Stimulated activated CD4-positive, alpha-beta T cell treated with anti-CD3 and anti-CD28 coated beads, Interleukin-1b, Interleukin-23, amount 100 ng/mL, for 1 hour (primary cell): ENCODE data around the gene ACTN3.
"Not testable (repeated sequence)": the region's sequence is repeated elsewhere in the genome, so short reads cannot be mapped to it uniquely, and the experiment has no call there.

Source experiments
- DNase-seq, 2 donors: peaks; one replicate each; pipeline ENCODE4 v3.0.0-alpha.2; 2020; ENCODE audit warnings: low read depth in 2 of 2

ACTN3 gene

DNA sequence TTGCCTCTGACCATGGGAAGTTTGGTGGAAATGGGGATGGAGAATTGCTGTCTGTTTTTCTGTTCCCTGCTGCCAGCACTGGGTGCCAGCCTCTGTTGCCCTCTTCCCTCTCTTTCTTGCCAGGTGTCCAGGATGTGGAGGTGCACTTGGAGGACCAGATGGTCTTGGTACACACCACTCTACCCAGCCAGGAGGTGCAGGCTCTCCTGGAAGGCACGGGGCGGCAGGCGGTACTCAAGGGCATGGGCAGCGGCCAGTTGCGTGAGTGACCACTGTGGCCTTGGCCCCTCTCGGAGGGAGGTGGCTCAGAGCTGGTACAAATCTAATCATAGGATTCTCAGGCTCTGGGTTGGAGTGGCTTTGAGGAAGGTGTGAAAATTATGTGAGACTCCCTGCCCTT, 52.3 kb downstream of the ACTN3 start:
- DNase-seq, result no peak

DNA sequence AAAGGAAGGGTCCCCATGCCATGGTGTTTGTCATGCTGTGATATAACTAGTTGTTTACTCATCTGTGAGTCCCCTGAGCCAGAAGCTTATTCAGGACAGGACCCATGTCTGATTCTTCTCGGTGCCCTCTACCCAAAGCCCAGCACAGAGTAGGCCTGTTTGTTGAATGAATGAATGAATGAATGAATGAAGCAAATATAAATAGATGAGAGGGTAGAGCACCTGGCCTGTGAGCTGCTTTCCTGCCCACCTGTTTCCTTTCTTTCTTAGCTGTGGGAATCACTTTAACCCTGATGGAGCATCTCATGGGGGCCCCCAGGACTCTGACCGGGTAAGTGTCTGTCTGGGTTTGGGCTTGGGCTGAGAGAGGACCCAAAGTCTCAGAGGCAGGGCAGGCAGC, 53.5 kb downstream of the ACTN3 start:
- DNase-seq, result no peak

DNA sequence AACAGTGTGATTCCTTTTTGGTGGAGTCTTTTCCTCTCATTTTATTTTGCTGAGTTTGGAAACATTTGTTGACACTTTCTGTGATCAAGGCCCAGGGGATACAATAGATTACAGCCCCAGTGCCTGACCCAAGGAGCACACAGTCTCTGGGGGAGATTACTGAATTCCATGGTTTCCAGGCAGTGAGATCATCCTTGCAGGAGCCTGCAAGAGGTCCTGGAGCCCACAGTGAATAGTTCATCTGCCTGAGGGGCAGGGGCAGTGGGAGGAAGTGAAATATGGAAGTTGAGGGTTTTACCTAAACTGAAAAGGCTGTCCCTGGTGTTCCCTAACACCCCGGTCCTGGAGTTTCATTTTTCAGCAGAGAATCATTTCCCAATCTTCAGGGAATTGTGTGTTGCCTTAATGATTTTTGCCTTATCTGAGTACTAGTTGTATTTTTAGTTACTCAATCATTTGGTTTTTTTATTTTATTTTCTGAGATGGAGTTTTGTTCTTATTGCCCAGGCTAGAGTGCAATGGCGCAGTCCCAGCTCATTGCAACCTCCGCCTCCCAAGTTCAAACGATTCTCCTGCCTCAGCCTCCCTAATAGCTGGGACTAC, 54.0 kb downstream of the ACTN3 start:
- no peak for DNase-seq

DNA sequence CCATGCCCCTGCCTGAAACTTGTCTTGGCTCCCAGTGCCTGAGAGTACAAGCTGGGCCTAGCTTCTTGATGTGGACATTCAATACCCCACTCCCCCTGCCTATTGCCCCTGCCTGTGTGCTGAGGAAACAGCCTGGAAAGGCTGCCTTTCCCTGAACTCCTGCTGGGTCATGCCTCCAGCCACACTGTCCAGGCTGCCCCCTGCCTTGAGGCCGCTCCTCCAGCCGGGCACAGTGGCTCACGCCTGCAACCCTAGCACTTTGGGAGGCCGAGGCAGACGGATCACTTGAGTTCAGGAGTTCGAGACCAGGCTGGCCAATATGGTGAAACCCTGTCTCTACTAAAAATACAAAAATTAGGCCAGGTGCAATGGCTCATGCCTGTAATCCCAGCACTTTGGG, 56.4 kb downstream of the ACTN3 start:
- no peak for DNase-seq

GRCh38 chr11:66604155-66604554, 57.5 kb downstream of the ACTN3 start:
- no peak for DNase-seq

DNA sequence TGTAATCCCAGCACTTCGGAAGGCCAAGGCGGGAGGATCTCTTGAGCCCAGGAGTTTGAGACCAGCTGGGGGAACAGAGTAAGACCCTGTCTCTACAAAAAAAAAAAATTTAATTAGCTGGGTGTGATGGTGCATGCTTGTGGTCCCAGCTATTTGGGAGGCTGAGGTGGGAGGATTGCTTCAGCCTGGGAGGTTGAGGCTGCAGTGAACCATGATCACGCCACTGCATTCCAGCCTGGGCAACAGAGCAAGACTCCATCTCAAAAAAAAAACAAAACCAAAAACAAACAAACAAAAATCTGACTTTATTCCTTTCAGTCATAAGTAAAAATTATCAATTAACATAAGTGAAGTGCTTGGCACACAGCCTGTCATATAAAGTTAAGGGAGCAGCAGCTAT, 59.9 kb downstream of the ACTN3 start:
- DNase-seq, result not testable (repeated sequence)

DNA sequence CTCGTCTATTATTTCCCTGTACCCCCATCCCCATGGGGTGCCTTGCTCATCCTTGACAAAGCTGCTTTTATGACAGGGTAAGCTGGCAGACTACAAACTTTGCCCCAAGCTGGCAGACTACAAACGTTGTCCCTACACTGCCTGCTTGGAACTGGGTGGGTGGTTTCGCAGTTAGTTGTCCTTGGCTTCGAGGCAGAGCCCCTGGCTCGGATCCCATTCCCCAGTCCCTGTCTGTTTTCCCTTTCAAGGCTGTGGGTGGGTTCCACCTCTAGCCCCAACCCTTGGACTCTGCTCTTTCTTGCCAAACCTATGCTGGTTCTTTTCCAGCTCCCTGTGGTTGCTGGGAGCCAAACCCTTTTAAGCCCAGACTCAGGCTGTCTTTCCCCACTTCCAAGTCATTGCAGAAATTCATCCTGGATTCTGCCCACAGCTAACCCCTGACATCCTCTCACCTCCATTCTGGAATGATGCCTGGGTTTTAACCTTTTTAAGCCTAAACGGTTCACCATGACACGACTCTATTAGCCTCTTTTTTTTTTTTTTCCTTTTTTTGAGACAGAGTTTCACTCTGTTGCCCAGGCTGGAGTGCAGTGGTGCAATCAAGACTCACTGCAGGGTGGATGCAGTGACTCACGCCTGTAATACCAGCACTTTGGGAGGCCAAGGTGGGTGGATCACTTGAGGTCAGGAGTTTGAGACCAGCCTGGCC, 60.6 kb downstream of the ACTN3 start:
- DNase-seq, result no peak

- DNase-seq, result no peak
Measured at GRCh38 chr11:66609721-66610617, 63.3 kb downstream of the ACTN3 start.

DNA sequence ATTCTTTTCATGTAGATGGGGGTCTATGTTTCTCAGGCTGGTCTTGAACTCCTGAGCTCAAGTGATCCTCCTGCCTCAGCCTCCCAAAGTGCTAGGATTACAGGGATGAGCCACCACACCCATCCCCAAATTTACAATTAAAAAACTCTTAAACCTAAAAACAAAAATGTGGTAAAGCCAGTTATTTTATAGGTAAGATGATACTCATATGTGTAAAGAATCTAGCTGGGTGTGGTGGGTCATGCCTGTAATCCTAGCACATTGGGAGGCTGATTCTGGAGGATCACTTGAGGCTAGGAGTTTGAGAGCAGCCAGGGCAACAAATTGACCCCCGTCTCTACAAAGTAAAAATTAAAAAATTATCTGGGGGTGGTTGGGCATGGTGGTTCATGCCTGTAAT, 65.8 kb downstream of the ACTN3 start:
- DNase-seq, result no peak
